ENCODE data around the gene PRIM1.

DNA sequence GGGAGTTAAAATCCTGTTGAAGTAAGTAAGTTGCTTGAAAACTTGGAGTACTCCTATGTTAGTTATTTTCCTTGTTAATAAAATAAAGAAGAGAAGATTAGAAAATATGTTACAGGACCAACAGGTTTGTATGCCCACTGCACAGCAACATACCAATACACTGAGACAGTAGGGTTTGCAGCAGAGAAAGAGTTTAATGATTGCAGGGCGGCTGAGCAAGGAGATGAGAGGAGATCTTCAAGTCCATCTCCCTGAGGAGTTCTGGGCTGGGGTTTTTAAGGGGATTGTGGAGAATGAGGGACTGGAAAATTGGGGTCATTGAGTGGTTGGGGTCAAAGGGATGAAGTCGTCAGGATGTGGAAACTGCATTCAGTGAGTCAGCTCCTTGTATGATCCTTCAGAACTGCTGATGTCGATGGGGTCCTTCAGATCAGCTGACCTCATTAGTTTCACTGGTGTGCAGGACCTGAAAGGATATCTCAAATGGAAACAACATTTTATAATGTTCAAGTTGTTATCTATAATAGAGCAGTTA is 6.7 kb upstream of the PRIM1 start:
- TF ChIP-seq CEBPB (IDR thresholded peaks at IDR 0.05) (no peak), POLR2A (IDR thresholded peaks at IDR 0.05; ENCODE audit: low read length) (no peak)
- TF ChIP-seq, protein P1, sequence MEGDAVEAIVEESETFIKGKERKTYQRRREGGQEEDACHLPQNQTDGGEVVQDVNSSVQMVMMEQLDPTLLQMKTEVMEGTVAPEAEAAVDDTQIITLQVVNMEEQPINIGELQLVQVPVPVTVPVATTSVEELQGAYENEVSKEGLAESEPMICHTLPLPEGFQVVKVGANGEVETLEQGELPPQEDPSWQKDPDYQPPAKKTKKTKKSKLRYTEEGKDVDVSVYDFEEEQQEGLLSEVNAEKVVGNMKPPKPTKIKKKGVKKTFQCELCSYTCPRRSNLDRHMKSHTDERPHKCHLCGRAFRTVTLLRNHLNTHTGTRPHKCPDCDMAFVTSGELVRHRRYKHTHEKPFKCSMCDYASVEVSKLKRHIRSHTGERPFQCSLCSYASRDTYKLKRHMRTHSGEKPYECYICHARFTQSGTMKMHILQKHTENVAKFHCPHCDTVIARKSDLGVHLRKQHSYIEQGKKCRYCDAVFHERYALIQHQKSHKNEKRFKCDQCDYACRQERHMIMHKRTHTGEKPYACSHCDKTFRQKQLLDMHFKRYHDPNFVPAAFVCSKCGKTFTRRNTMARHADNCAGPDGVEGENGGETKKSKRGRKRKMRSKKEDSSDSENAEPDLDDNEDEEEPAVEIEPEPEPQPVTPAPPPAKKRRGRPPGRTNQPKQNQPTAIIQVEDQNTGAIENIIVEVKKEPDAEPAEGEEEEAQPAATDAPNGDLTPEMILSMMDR (IDR thresholded peaks at IDR 0.05), result no peak

All from A549 (cell line).